ENCODE data around the gene MS4A10. TPM values are rescaled to one million over a fixed set of nuclear protein-coding genes. Genes with fewer than 3 reads are reported as not detected.

MS4A10 gene
- not detected in 2 replicates for total RNA-seq

GRCh38 chr11:60785136-60785535 lies at the start of gene MS4A10:
Gene MS4A10 (plus strand): TSS chr11:60785333. CDS start chr11:60790336, 5,003 bp downstream.

DNA sequence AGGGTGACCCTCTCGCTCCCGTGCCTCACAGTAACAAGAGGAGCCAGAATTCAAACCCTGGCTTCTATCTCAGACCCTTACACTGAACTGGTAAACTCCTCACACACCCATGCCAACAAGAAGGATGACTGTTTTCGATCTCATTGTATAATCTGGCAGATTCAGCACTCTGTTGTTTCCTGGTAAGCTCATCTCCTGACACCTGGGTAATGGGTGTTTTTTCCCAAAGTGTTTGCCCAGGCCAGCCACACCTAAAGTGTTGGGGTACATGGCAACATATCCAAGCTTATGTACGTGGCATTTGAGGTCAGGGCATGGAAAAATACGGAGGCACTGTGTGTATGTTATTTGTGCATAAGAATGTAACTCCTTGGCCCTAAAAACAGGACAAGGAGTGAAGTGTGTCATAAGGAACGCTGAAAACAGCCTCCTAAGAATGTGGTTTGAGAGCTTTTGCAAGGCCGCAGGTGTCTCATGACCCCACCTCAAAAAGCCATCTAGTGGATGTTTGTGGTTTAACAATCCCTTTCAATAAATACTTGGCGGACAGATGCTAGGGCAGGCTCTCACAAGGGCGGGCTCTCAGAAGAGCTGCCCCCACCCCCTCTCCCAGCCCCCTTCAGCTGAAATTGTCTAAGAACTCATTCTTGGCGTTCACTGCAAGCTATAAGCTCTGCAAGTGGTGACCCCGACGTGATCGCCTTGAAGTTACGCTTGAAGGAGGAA lies 28.7 kb upstream of the MS4A10 start, which contains the start of gene MS4A15:
MS4A15 (plus strand) TSS at position 561 of the 726 bp plus-strand sequence. CDS start 6,867 bp downstream, outside the sequence.

DNA sequence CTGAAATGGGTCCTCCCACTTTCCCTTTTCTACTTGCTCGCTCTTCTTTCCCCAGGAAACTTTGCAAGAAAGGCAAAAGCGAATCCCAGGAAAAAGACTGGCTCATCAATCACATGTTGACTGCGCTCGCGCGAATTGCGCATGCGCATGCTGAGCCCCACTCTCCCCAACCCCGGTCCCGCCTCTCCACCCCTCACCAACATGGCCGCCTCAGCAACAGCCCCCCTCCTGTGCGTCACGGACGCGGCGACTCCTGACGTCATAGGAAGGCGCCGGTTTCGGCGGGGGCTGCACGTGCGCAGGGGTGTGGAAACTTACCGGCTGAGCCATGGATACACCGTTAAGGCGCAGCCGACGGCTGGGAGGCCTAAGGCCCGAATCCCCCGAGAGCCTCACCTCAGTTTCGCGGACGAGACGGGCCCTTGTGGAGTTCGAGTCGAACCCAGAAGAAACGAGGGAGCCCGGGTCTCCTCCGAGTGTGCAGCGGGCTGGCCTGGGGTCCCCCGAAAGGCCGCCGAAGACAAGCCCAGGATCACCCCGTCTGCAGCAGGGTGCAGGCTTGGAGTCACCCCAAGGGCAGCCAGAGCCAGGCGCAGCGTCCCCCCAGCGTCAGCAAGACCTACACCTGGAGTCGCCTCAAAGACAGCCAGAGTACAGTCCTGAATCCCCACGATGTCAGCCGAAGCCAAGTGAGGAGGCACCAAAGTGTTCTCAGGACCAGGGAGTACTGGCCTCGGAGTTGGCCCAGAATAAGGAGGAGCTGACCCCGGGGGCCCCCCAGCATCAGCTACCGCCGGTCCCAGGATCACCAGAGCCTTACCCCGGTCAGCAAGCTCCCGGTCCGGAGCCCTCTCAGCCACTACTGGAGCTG lies 56.9 kb downstream of the MS4A10 start, which contains the start of gene CCDC86:
CCDC86 (plus strand) TSS at position 317 of the 871 bp plus-strand sequence; CDS start at position 329, 12 bp downstream.

Other genes with a start within 250 kb of the MS4A10 start
- not detected in 2 replicates for gene MS4A8, start 85.7 kb upstream of the MS4A10 start, total RNA-seq
- gene MS4A18, start 60.6 kb upstream of the MS4A10 start, total RNA-seq = not detected in 2 replicates
- not detected in 2 replicates for gene MS4A15, start 28.5 kb upstream of the MS4A10 start, total RNA-seq
- gene CCDC86, start 56.8 kb downstream of the MS4A10 start, total RNA-seq = 48.9 and 53.3 TPM in 2 replicates
- gene PTGDR2, start 70.6 kb downstream of the MS4A10 start, total RNA-seq = under 0.01 TPM in 1 of 2 replicates, not detected in the other
- gene ZP1, start 82.2 kb downstream of the MS4A10 start, total RNA-seq = not detected in 2 replicates
- 90.8 and 113 TPM in 2 replicates for gene PRPF19, start 121.3 kb downstream of the MS4A10 start, total RNA-seq
- gene TMEM109, start 128.8 kb downstream of the MS4A10 start, total RNA-seq = 94.9 and 113 TPM in 2 replicates
- gene TMEM132A, start 139.1 kb downstream of the MS4A10 start, total RNA-seq = 45.2 and 49.5 TPM in 2 replicates
- 2.1 and 2.7 TPM in 2 replicates for gene SLC15A3, start 166.8 kb downstream of the MS4A10 start, total RNA-seq
- gene CD6, start 186.3 kb downstream of the MS4A10 start, total RNA-seq = not detected in 2 replicates